RWPE1 (cell line): ENCODE data around the gene FAM229B.

Source experiments
- CTCF ChIA-PET: fragments of 350-600 bp; sonication (Branson Sonifier 250); formaldehyde crosslinking; extraction: SDS; loops from one replicate; lab custom pipeline; 2021; lab: Yijun Ruan, JAX
- POLR2A ChIA-PET: fragments of 400-600 bp; formaldehyde crosslinking; extraction: SDS; loops from one replicate; lab custom pipeline; 2020; ENCODE audit warnings: antibody characterized with exemption; ENCODE audit not compliant: low non-redundant PET; lab: Yijun Ruan, JAX
- DNase-seq: peaks from one replicate; pipeline ENCODE4 v3.0.0; 2012; ENCODE audit warnings: low spot score
- H3K27ac ChIP-seq: fragments of 450-650 bp; 2 replicates; pipeline ENCODE4 v1.5.1; 2017
- TF ChIP-seq, protein P1 (sequence below): fragments of 450-650 bp; conservative IDR thresholded peaks from 2 replicates; pipeline ENCODE4 v1.5.1; 2017; ENCODE audit warnings: low read depth, mild to moderate bottlenecking

The FAM229B gene

GRCh38 chr6:112144145-112144926 is 56.9 kb downstream of the FAM229B start:
- ChIA-PET POLR2A (no interaction called here), CTCF (interaction anchor here (0.5 to 1.5 kb wide), 3 partner anchors 30 to 229 kb away, joined by 3 read pairs; partner anchors contain the start of genes FAM229B and TUBE1)
- H3K27ac ChIP-seq: no peak overlapping the region
- TF ChIP-seq, protein P1, sequence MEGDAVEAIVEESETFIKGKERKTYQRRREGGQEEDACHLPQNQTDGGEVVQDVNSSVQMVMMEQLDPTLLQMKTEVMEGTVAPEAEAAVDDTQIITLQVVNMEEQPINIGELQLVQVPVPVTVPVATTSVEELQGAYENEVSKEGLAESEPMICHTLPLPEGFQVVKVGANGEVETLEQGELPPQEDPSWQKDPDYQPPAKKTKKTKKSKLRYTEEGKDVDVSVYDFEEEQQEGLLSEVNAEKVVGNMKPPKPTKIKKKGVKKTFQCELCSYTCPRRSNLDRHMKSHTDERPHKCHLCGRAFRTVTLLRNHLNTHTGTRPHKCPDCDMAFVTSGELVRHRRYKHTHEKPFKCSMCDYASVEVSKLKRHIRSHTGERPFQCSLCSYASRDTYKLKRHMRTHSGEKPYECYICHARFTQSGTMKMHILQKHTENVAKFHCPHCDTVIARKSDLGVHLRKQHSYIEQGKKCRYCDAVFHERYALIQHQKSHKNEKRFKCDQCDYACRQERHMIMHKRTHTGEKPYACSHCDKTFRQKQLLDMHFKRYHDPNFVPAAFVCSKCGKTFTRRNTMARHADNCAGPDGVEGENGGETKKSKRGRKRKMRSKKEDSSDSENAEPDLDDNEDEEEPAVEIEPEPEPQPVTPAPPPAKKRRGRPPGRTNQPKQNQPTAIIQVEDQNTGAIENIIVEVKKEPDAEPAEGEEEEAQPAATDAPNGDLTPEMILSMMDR: no peak
- DNase-seq: no peak

GRCh38 chr6:112145080-112145573 is 57.7 kb downstream of the FAM229B start:
- no peak overlapping the region for H3K27ac ChIP-seq
- CTCF ChIA-PET: interaction anchor here (0.5 to 1.5 kb wide), 2 partner anchors 58 to 229 kb away, joined by 3 read pairs; partner anchors contain the start of genes FAM229B and TUBE1
- DNase-seq: no peak
- TF ChIP-seq, protein P1: no peak
- POLR2A ChIA-PET: no interaction called here

DNA sequence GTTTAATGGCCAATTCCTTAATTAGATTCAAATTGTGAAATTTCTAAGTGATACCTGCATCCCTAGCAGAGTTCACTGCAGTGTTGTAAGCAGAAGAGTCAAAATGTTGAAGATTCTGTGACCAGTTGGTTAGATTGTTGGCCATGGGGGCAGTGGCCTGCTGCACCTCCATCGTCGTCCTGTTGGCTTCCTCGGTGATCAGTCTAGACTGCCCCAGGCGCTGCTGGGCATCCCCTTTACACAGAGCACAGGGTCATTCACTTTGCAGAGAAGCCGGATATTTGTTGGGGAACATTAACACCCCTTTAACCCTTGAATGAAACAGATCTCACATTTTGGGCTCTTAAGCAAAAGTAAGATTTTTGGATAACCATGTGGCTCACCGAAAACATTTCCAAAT is 60.7 kb downstream of the FAM229B start:
- DNase-seq: no peak
- CTCF ChIA-PET: interaction anchor here (0.5 kb wide), 1 partner anchor 10 kb away, joined by 5 read pairs; no protein-coding TSS in a partner anchor
- TF ChIP-seq, protein P1: no peak
- POLR2A ChIA-PET: no interaction called here
- H3K27ac ChIP-seq: no peak overlapping the region

GRCh38 chr6:112149236-112149635 is 61.8 kb downstream of the FAM229B start:
- ChIA-PET CTCF (no interaction called here), POLR2A (no interaction called here)
- no peak overlapping the region for H3K27ac ChIP-seq
- TF ChIP-seq, protein P1: no peak
- DNase-seq: no peak

GRCh38 chr6:112149719-112150263 is 62.4 kb downstream of the FAM229B start:
- TF ChIP-seq, protein P1: no peak
- no peak for DNase-seq
- ChIA-PET POLR2A (no interaction called here), CTCF (interaction anchor here (0.7 kb wide), 1 partner anchor 14 kb away, joined by 3 read pairs; no protein-coding TSS in a partner anchor)
- H3K27ac ChIP-seq: no peak overlapping the region

DNA sequence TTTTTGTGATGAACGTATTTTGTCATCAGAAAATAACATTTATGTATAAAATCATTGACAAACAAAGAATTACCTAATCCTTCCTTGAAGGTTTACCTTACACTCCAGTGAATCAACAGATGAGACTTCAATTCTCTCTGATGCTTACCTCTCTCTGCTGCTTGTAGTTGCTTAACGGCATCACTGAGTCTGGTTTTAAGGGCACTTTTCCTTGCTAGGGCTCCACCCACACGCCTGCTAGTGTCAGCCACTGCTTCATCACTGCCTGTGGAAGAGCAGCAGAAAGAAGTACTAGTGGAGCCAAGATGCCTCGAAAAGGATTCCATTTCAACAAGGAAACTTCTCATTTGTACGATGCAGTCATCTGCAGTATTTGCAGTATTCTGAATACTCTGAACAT is 63.0 kb downstream of the FAM229B start:
- DNase-seq: no peak
- TF ChIP-seq, protein P1: no peak
- POLR2A ChIA-PET: no interaction called here
- no peak overlapping the region for H3K27ac ChIP-seq
- CTCF ChIA-PET: interaction anchor here (0.7 kb wide), 1 partner anchor 14 kb away, joined by 3 read pairs; no protein-coding TSS in a partner anchor
